Ovary (tissue), 9 donors: ENCODE data around the gene INHBC. TPM values are rescaled to one million over a fixed set of nuclear protein-coding genes. Genes with fewer than 3 reads are reported as not detected.
"Not testable (repeated sequence)": the region's sequence is repeated elsewhere in the genome, so short reads cannot be mapped to it uniquely, and the experiment has no call there.

Experiments used
- DNase-seq, 5 donors: peaks; one replicate each; pipeline ENCODE4 v3.0.0-alpha.2; 2019 to 2020
- H3K27ac ChIP-seq, 2 donors: fragments of 200-600 bp; one replicate each; pipeline versions ENCODE4 v1.5.1 to v1.8.0; 2019 to 2022
- H3K27me3 ChIP-seq: fragments of 200-600 bp; one replicate; pipeline ENCODE4 v1.8.0; 2022
- H3K36me3 ChIP-seq: fragments of 200-600 bp; sonication (generic); one replicate; pipeline ENCODE4 v1.5.1; 2019
- H3K4me1 ChIP-seq: one replicate; pipeline ENCODE4 v1.8.1; 2013; ENCODE audit warnings: mild to moderate bottlenecking, moderate library complexity; ENCODE audit not compliant: insufficient read depth
- H3K4me3 ChIP-seq: fragments of 200-600 bp; sonication (generic); one replicate; pipeline ENCODE4 v1.5.1; 2017
- H3K9me3 ChIP-seq, 2 donors: fragments of 200-600 bp in 1 of 2; sonication (generic) in 1 of 2; one replicate each; pipeline versions ENCODE4 v1.5.1 to v1.8.1; 2013 to 2019; ENCODE audit warnings: mild to moderate bottlenecking in 1 of 2, moderate library complexity in 1 of 2
- EP300 ChIP-seq: sonication (generic); formaldehyde crosslinking; IDR thresholded peaks from one replicate; pipeline ENCODE4 v1.6.1; 2017; ENCODE audit warnings: antibody characterized with exemption
- POLR2A ChIP-seq: fragments of 450-650 bp; IDR thresholded peaks from one replicate; pipeline ENCODE4 v1.6.1; 2017; ENCODE audit warnings: antibody characterized with exemption, mild to moderate bottlenecking, moderate library complexity
- WGBS, 3 donors: extraction: QIAGEN DNeasy Blood & Tissue Kit in 1 of 3; methylation state at CpG; one replicate each; pipeline versions ENCODE4 v1.1.5 to v1.1.7; 2013 to 2017; 5-methylcytosine and 5-hydroxymethylcytosine counted together
- intact Hi-C, 4 donors: fragments of 100-400 bp; cut with DNase I; formaldehyde crosslinking; loops; one replicate each; pipeline versions ENCODE4 v1.11.0 to v1.15.1; 2022 to 2023
- polyA plus RNA-seq, 2 donors: library from polyadenylated mRNA; stranded (reverse); fragments of 200-250 nt in 1 of 2; fragments of 350-450 nt in 1 of 2; fragmentation: Illumina TruSeq in 1 of 2; extraction: RNeasy Lipid Tissue Mini Kit (QIAGEN cat#74804) in 1 of 2; gene quantifications; one replicate each; pipeline ENCODE4 v1.2.3, GENCODE V29; 2013 to 2014
- total RNA-seq, 7 donors: library from RNA; depleted of rRNA in 2 of 7; stranded (reverse); fragments of >200 nt in 2 of 7; fragmentation: NEBNext Ultra II Directional in 3 of 7; extraction: Animal tissue kit (Norgen Biotek cat#: 25700) in 3 of 7; gene quantifications; one replicate each; pipeline versions ENCODE4 v1.1.0 to v1.2.4, GENCODE V29; 2016 to 2023
- TF ChIP-seq, protein P1 (sequence below), 3 donors: fragments of 450-650 bp in 2 of 3; fragments of 200-600 bp in 1 of 3; IDR thresholded peaks; one replicate each; pipeline versions ENCODE4 v1.5.1 to v1.8.0; 2016 to 2022; ENCODE audit warnings: antibody characterized with exemption in 3 of 3, mild to moderate bottlenecking in 1 of 3
- donor health status: DM: no; HTN: no; CAD: no; lungs with moderate emphysema.
- donor health status: DM: no; HTN: no; CAD: no.
- donor health status: Bipolar disorder and iron deficiency.
- donor health status: DM: yes; HTN: yes; CAD: no.
- donor health status: DM: no; HTN: no; CAD: no.
- donor health status: DM: yes; HTN: yes; CAD: no.

Gene INHBC
- total and polyA plus RNA-seq, 9 donors = 0.07 to 0.27 (median 0.12) TPM; not detected in 5

DNA sequence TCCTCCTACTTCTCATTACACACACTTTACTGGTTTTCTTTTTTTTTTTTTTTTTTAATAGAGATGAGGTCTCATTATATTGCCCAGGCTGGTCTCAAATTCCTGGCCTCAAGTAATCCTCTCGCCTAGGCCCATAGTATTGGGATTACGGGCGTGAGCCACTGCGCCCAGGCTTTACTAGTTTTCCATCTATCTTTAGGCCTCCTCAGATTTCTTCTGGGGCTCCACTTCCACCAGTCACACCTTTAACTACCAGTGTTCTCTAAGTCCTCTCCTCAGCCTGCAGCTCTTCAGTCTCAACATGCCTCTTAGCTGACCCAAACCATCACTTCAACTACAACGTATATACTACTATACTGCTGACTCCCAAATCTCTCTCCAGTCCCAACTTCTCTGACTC lies 14.1 kb upstream of the INHBC start:
- 94 to 99% (median 97%) methylated on average over 5 of the region's 5 CpGs for WGBS, 3 donors
- Histone ChIP-seq H3K36me3 (no peaks in the 10 kb centered on the region), H3K27ac (no peak overlapping the region), H3K4me1 (no peaks in the 10 kb centered on the region), H3K4me3 (no peak overlapping the region), H3K27me3 (no peaks in the 10 kb centered on the region), H3K9me3 (no peaks in the 10 kb centered on the region)
- DNase-seq = no peak
- intact Hi-C loops = no loop called here
- TF ChIP-seq POLR2A (no peak), EP300 (no peak)
- TF ChIP-seq, protein P1, sequence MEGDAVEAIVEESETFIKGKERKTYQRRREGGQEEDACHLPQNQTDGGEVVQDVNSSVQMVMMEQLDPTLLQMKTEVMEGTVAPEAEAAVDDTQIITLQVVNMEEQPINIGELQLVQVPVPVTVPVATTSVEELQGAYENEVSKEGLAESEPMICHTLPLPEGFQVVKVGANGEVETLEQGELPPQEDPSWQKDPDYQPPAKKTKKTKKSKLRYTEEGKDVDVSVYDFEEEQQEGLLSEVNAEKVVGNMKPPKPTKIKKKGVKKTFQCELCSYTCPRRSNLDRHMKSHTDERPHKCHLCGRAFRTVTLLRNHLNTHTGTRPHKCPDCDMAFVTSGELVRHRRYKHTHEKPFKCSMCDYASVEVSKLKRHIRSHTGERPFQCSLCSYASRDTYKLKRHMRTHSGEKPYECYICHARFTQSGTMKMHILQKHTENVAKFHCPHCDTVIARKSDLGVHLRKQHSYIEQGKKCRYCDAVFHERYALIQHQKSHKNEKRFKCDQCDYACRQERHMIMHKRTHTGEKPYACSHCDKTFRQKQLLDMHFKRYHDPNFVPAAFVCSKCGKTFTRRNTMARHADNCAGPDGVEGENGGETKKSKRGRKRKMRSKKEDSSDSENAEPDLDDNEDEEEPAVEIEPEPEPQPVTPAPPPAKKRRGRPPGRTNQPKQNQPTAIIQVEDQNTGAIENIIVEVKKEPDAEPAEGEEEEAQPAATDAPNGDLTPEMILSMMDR (IDR thresholded peaks at IDR 0.05) = no peak

DNA sequence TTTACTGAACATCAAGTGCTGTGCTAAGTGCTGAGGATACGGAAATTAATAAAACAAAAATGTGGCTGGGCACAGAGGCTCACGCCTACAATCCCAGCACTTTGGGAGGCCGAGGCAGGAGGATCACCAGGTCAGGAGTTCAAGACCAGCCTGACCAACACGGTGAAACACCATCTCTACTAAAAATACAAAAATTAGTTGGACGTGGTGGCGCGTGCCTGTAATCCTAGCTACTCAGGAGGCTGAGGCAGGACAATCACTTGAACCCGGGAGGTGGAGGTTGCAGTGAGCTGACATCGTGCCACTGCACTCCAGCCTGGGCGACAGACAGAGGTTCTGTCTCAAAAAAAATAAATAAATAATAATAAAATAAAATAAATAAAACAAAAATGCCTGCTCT lies 7.6 kb upstream of the INHBC start:
- H3K4me1 ChIP-seq, H3K36me3 ChIP-seq, H3K4me3 ChIP-seq, H3K27ac ChIP-seq, DNase-seq, intact Hi-C loops, H3K9me3 ChIP-seq, H3K27me3 ChIP-seq: not testable (repeated sequence)
- 90 to 94% (median 94%) methylated on average over 10 of the region's 10 CpGs for WGBS, 3 donors

DNA sequence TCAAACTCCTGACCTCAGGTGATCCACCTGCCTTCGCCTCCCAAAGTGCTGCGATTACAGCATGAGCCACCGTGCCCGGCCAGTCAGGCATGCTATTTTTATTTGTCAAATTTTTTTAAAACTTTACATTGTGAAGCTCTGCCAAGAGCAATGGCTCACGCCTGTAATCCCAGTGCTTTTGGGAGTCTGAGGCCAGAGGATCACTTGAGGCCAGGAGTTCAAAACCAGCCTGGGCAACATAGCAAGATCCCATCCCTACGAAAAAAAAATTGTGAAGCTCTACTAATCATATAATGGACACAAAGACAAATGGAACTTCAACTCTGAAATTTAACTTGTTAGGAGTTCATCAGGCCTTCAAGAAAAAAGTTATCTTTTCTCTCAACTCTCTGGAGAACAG lies 5.6 kb upstream of the INHBC start:
- Histone ChIP-seq H3K4me3 (no peak overlapping the region), H3K9me3 (no peaks in the 10 kb centered on the region), H3K4me1 (peaks cover 3% of the 10 kb centered on the region), H3K36me3 (no peaks in the 10 kb centered on the region), H3K27ac (no peak overlapping the region), H3K27me3 (no peaks in the 10 kb centered on the region)
- peak in 1 of 5 donors; percentile 15 for DNase-seq
- WGBS, 3 donors = 73 to 81% (median 76%) methylated on average over 6 of the region's 6 CpGs
- TF ChIP-seq EP300 (no peak), POLR2A (no peak)
- TF ChIP-seq, protein P1 (IDR thresholded peaks at IDR 0.05) = no peak
- intact Hi-C loops = no loop called here

DNA sequence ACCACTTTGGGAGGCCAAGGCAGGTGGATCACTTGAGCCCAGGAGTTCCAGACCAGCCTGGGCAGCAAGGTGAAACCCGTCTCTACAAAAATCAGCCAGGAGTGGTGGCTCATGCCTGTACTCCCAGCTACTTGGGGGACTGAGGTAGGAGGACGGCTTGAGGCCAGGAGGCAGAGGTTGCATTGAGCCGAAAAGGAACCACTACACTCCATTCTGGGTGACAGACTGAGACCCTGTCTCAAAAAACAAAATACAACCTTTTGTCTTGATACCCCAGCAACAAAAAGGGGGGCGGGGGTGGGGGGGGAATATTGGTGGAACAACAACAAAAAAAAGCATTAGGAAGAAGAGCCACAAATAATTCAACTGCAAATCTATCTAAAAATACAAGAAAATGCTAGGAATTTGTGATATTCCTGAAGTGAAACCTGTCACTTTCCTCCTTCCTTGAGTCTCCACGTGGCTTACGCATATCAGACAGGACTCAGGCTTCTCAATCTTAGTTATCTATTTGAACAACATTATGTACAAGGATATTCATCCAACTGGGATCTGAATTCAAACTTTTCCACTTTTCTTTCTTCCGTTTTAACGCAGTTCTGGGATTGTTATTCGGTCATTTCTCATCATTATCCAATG lies 5.0 kb upstream of the INHBC start:
- TF ChIP-seq, protein P1 (IDR thresholded peaks at IDR 0.05) = no peak
- no peak for TF ChIP-seq POLR2A
- peaks cover 3% of the 10 kb centered on the region for H3K4me1 ChIP-seq
- H3K9me3 ChIP-seq = no peaks in the 10 kb centered on the region
- peak overlapping the region; percentile 66 for H3K4me3 ChIP-seq
- H3K36me3 ChIP-seq = no peaks in the 10 kb centered on the region
- peak overlapping the region; percentile 89 to 96 for H3K27ac ChIP-seq
- intact Hi-C loops = no loop called here
- no peaks in the 10 kb centered on the region for H3K27me3 ChIP-seq
- DNase-seq = peak in 1 of 5 donors; percentile 16
- 25 to 28% (median 28%) methylated on average over 9 of the region's 9 CpGs for WGBS, 3 donors

DNA sequence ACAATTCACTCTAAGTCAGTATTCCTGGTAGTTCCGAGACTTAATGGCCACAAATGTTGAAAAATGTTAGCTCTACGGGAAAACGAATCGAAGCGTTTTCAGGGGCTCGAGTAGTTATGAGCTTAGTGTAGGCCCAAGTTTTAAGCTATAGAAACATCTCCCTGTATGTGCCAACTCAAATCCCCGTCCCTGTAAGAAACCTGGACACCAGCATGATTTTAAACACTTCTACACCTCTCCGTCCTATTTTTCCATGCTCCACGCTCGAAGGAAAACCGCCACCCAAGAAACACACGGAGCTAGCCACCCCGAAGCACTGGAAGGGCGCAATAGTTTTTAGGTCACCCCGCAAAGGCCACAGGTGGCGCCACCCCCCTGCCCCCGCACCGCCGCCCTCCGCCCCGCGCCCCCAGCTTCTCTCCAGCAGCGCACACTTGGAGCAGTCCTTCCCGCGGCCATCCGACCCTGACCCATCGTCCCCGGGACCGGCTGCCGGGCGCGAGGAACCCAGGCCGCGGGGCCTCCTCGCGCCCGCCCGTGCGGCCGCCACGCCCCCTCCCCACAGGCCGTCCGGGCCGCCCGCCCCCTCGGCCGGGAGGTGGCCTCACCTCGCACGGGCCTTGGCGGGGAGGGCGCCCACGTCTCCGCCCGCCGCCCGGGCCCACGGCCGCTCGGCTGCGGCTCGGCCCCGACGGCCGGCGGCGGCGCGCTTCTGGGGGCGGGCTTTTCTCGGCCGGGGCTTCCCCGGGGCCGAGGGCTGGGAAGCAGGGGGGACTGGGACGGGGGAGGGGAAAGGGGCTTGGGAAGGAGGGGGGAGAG lies 4.3 kb upstream of the INHBC start:
- Histone ChIP-seq H3K27me3 (no peaks in the 10 kb centered on the region), H3K36me3 (no peaks in the 10 kb centered on the region), H3K27ac (peak overlapping the region; percentile 89 to 96), H3K9me3 (no peaks in the 10 kb centered on the region), H3K4me3 (peak overlapping the region; percentile 66), H3K4me1 (peaks cover 3% of the 10 kb centered on the region)
- intact Hi-C loops = no loop called here
- TF ChIP-seq POLR2A (no peak), EP300 (no peak)
- TF ChIP-seq, protein P1 (IDR thresholded peaks at IDR 0.05) = no peak
- WGBS, 3 donors = 0 to 1% (median 0%) methylated on average over 37 to 74 of the region's 74 CpGs
- DNase-seq = peak in 4 of 5 donors; percentile 58 to 77 (median 72)
